Measurements from ENCODE around the gene AKR1D1.

DNA sequence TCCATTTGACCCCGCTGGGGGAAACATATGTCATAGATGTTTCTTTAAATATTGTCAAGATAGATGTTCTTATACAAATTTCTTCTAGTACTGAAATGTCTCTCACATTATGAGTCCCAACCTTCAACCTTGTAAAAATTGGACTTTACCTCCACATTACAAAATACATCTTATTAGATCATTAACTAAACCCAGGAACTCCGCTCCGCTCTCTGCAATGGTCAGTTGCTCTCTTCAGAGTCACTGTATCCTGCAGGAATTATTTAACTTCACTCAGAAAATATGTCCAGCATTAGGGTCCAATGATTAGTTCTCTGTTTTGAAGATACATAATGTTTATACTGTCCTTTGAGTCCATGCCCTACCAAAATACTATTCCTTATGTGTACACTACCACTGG is 8.5 kb upstream of the AKR1D1 start:
- TF ChIP-seq CTCF (IDR thresholded peaks at IDR 0.05), result no peak
- TF ChIP-seq POLR2AphosphoS5 (IDR thresholded peaks at IDR 0.05), result no peak
